ENCODE data around the gene OSBP2.

- TF ChIP-seq CTCF (conservative IDR thresholded peaks at IDR 0.05) (no peak), EZH2 (IDR thresholded peaks at IDR 0.05; ENCODE audit: low read depth) (no peak)
Measured at GRCh38 chr22:30889996-30890480, 195.4 kb downstream of the OSBP2 start.

Data from PC-9 (cell line).